GM18511 (cell line): ENCODE results near the gene ASPN.

Experiments used
- ATAC-seq: cut with Tn5 transposase; IDR thresholded peaks from one replicate; pipeline ENCODE4 v1.9.1; 2021; ENCODE audit warnings: mild to moderate bottlenecking, moderate library complexity; ENCODE audit not compliant: unreplicated experiment

ASPN gene

GRCh38 chr9:92478783-92479182, 3.5 kb downstream of the ASPN start:
- no peak for ATAC-seq

DNA sequence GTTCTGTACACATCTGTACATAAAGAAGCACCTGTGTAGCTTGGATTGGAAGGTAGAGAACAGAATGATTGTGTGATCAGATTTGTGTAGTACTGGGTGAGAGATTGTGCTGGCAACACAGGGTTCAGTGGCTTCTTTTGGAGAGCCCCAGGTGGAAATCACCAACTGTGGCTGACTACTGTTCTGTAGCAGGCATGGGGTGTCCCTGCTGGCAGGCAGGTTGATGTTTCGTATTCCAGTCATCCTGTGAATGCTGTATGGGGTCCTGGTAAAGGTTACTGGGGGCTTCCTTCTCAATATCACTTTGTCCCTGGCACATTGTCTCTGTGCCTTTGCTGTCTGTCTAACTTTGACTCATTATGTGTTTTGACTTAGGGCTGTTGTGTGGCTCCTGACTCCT, 5.3 kb downstream of the ASPN start:
- peak; percentile 62 for ATAC-seq

DNA sequence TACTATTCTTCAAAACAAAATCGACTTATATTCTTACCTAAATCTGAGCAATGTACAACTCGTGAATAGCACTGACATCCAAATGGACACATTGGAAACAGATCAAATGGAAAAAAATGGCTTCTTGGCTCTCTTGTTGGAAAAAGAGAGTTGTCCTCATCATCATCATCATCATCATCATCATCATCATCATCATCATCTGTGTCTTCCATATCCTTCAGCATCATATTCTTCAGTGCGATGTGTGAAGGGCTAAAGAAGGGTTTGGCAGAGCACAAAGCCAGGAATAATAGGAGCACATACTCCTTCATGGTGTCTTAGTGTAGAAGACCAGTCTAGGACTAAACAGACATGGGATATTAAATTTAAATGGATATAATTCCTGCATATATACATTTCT, 7.7 kb downstream of the ASPN start:
- ATAC-seq: no peak

DNA sequence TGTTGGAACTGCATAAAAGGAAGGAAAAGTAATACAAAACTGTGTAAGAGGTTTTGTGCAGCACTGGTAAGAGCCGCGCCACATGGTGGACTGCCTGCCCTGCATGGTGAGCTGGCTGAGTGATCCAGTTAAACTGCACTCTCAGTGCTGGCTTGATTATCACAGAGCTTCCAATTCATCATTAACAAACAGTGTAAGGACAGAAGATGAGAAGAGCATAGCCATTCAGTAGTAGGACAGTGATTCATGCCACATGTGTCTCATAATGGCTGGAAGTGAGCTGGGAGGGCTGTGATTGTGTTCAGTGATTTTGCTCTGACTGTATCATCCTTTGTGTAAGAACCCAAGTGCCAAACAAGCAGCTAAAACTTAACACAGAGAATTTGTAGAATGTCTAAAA, 14.1 kb downstream of the ASPN start:
- ATAC-seq: no peak

DNA sequence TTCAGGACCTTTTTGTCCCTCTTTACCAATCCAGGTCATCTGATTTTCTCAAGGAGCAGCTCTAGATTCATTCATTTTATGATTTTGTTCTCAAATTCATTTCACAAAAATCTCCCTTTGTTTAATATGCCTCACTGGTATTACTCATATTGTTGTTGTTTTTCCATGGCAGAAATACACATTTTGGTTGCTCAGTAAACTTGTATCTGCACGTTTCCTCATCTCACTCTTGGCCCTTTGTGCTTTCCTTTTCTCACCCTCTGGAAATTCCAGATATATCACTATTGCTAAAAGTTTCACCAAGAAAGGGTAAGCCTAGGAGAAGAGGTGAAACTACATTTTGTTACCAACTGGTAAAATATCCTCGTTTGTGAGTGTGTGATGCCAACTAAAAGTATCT, 14.8 kb downstream of the ASPN start:
- ATAC-seq: no peak

DNA sequence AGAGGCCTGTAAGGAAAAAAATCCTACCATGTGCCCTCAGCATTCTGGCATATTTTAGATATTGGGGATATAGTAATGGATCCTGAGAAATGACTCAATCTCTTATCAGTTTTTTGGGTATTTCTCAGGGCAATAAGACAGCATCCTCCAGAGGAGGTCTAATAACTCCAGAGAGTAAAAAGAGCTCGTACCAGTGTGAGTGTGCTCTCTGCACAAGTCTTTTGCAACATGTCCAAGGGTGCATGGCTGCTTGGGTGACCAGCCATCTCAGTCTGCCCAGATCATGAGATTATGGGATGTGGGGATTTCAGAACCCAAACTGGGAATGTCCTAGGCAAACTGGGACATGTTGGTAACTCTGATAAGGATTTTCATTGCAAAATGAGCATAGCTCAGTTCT, 15.3 kb downstream of the ASPN start:
- no peak for ATAC-seq

GRCh38 chr9:92463984-92464383, 18.3 kb downstream of the ASPN start:
- no peak for ATAC-seq

DNA sequence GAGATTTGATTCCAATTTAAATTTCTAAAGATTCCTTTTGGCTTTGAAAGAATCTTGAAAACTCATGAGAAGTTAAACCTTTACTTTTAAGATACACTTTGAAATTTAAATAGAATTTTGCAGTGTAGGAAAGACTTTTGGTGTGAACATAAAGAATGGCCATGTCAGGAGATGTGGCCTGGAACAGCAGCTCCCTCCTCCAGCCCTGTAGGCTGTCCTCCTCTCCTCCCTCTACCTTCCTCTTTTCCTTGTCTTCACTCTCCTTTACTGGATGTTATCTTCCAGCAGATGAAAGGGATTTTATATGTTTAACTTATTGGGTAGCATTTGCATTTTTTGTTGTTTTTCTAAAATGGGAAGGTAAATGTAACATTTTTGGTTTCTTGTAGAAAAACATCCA, 18.9 kb downstream of the ASPN start:
- ATAC-seq: no peak

GRCh38 chr9:92457576-92457975, 24.7 kb downstream of the ASPN start:
- no peak for ATAC-seq

DNA sequence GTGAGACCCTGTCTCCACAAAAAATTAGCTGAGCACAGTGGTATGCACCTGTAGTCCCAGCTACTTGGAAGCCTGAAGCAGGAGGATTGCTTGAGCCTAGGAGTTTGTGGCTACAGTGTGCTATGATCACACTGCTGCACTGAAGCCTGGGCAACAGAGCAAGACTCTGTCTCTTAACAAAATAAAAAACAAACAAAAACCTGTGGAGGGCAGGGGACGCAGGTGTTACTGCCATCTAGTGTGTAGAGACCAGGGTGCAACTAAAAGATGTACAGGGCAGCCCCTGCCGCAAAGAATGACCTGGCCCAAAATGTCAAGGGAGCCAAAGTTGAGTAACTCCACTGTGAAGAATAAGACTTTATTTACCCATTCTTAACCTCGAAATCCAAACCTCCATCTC, 27.1 kb downstream of the ASPN start:
- ATAC-seq: no peak

- no peak for ATAC-seq
These were observed 35.8 kb downstream of the ASPN start for GRCh38 chr9:92446536-92446935.

- no peak for ATAC-seq
These were observed 37.5 kb downstream of the ASPN start for GRCh38 chr9:92444841-92445240.

- ATAC-seq: peak; percentile 45
These were observed 41.6 kb downstream of the ASPN start for GRCh38 chr9:92440751-92441046.

GRCh38 chr9:92439921-92440750, 42.2 kb downstream of the ASPN start:
- no peak for ATAC-seq

DNA sequence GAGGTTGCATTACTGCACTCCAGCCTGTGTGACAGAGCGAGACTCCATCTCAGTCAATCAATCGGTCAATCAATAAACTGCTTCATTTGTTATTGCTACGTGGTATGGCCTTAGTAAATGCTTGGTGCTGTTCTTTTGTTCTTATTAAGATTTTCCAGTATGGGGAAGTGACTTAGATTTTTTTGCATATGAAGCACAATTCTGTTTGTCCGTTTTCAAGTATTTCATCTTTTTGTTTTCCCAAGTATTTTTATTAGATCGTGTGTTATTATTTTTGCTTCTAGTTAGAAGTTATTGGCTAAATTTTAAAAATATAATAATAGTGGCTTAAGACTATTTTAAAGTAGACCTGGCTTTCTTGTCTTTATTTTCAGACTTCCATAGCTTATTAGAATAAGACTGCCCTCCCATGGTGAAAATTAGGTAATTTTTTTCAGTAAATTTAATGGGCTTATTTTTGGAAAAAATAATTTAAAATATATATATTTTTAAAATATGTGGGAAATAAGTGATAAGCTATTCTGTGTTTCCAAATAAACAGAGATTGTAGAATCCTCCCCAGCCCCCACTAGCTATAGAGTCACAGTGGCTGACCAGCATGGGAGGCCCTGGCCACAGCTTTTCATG, 43.3 kb downstream of the ASPN start:
- ATAC-seq: no peak

DNA sequence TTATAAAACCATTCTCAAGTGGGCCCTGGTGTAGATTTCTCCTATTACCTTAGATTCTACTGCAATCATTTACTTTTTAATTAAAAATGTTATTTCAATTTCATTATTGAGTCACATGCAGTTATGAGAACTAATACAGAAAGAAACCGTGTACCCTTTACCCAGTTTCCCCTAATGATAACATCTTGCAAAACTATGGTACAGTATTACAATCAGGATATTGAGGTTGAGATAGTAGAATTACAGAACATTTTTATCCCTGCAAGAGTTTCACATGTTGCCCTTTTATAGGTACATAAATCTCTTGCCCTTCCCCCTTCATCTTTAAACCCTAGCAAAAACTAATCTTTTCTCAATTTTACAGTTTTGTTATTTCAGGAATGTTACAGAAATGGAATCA, 47.0 kb downstream of the ASPN start:
- no peak for ATAC-seq

GRCh38 chr9:92432972-92433548, 49.2 kb downstream of the ASPN start:
- no peak for ATAC-seq

- no peak for ATAC-seq
These were observed 50.0 kb downstream of the ASPN start for GRCh38 chr9:92432350-92432749.

- no peak for ATAC-seq
These were observed 52.5 kb downstream of the ASPN start for GRCh38 chr9:92429836-92430235.

DNA sequence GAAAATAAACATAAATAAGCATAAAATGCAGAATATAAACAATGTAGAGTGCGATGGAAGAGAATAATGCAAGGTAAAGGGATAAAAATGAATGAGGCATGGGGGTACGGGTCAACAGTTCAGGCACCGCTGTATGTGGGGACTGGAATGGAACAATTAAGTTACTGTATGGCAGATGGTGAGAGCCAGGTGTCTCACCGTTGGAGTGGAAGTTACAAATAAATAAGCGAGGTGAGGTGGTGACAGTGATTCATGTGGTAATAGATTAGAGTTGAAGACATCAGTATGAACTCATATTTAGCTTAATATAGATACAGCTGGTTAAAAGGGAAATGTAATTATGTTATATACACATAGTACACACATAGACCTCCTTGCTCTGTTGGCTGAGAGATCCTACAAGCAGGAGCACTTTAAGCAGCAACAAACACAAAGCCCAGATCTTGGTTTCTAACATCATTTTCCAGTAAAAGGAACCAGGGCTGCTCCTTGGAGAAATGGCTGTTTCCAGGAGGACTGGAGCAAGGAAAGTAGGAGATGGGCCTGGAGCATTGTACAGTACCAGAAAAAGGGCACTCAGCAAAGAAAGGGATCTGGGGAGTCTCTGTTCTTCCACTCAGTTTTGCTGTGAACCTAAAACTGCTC, 55.7 kb downstream of the ASPN start:
- ATAC-seq: no peak

DNA sequence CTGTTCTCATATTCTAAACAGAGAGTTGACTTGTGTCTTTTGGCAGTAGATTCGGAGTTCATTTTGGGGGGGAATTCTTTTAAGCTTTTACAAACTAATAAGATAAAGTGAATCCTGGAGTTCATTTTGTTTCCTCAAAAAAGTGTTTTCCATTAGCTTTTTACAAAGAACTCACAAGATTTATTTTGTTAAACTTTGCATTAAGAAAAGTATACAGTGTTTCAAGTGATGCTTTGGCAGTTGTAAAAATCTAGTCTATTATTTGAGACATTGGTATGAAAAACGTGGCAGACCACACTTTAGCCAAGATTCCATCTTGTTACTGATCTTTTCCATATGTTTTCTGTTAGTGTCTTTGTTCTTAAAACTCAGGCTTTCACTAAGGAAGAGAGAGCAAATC, 56.8 kb downstream of the ASPN start:
- no peak for ATAC-seq

DNA sequence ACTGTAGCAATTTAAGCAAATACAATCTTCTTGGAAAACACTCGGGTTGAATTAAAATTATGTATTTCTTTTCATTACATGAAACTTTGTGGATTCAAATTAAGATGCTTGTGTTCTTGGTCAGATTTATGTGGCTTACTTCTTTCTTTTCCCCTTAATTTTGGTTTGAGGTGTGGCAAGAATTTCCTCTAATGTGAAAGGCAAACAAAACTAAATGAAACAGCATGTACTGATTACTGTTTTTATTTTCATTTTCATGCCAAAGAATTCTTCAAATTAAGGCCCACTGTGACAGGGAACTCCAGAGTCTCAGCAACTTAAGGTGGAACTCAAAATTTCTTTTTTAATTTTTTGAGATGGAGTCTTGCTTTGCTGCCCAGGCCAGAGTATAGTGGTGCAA, 58.0 kb downstream of the ASPN start, which contains the start of gene OMD:
TSS of gene OMD (minus strand) at position 132 of the 400 bp plus-strand sequence. CDS start 6,913 bp downstream, outside the sequence.
- no peak for ATAC-seq
